ENCODE data around the gene PROSER3. TPM values are rescaled to one million over a fixed set of nuclear protein-coding genes. Genes with fewer than 3 reads are reported as not detected.

Gene PROSER3
- total and polyA plus RNA-seq, 2 experiments from 2014 or later: 21.8 to 28.0 TPM

- H3K4me3 ChIP-seq: no peak overlapping the region
- no peak overlapping the region for H2AFZ ChIP-seq
- Mint-ChIP-seq H3K4me3 (no peak overlapping the region), H3K4me1 (peaks cover 9% of the 10 kb centered on the region), H3K27me3 (ENCODE audit: insufficient read depth, low read depth, poor library complexity) (peaks cover 9% of the 10 kb centered on the region), H3K9me3 (no peaks in the 10 kb centered on the region; the same call in 2 of the 3 replicates), H3K36me3 (ENCODE audit: low read depth) (no peaks in the 10 kb centered on the region), H3K27ac (no peak overlapping the region)
- H3K27ac ChIP-seq (ENCODE audit: low read depth): no peak overlapping the region
- H3K27me3 ChIP-seq (ENCODE audit: insufficient read depth): no peaks in the 10 kb centered on the region
- no peaks in the 10 kb centered on the region for H3K9me2 ChIP-seq (ENCODE audit: insufficient read depth)
- ATAC-seq (no peak), DNase-seq (ENCODE audit: low spot score) (no peak)
- H3K4me1 ChIP-seq (ENCODE audit: insufficient read depth): 0 out of 2 replicates have a peak, but pooled peaks cover 4% of the 10 kb centered on the region
- TF ChIP-seq ZNF462 (CRISPR knock-in tag; IDR thresholded peaks at IDR 0.05): no peak
- no peak for TF ChIP-seq STAT1 (IDR thresholded peaks at IDR 0.05; ENCODE audit: unreplicated experiment)
- H3F3A ChIP-seq (replicated peaks; ENCODE audit: low read depth): peaks cover 4% of the 10 kb centered on the region; the same call in 1 of the 2 replicates
- no peaks in the 10 kb centered on the region for H3K79me2 ChIP-seq (replicated peaks; ENCODE audit: insufficient read depth)
- H3K36me3 ChIP-seq (ENCODE audit: insufficient read depth): no peaks in the 10 kb centered on the region
- H3K4me2 ChIP-seq: no peak overlapping the region
- no peaks in the 10 kb centered on the region for H4K20me1 ChIP-seq (replicated peaks; ENCODE audit: insufficient read depth)
Measured at GRCh38 chr19:35818445-35818844, 60.5 kb downstream of the PROSER3 start.

Other genes starting within 250 kb of the PROSER3 start
- gene DMKN, start 244.5 kb upstream of the PROSER3 start, total RNA-seq (2014; rRNA removed; shearing (Covaris generic)): 259 and 276 TPM in 2 replicates
- 569 and 615 TPM in 2 replicates for gene DMKN, start 244.5 kb upstream of the PROSER3 start, polyA plus RNA-seq (2016; fragmentation: Nextera tagmentation; extraction: Ambion mirVana)
- gene SBSN, start 229.9 kb upstream of the PROSER3 start, total RNA-seq (2014; rRNA removed; shearing (Covaris generic)): not detected in 2 replicates
- gene SBSN, start 229.9 kb upstream of the PROSER3 start, polyA plus RNA-seq (2016; fragmentation: Nextera tagmentation; extraction: Ambion mirVana): 0.39 and 0.42 TPM in 2 replicates
- gene GAPDHS, start 224.7 kb upstream of the PROSER3 start, total RNA-seq (2014; rRNA removed; shearing (Covaris generic)): not detected in 2 replicates
- 0.21 TPM in 1 of 2 replicates, not detected in the other for gene GAPDHS, start 224.7 kb upstream of the PROSER3 start, polyA plus RNA-seq (2016; fragmentation: Nextera tagmentation; extraction: Ambion mirVana)
- gene TMEM147, start 212.6 kb upstream of the PROSER3 start, total RNA-seq (2014; rRNA removed; shearing (Covaris generic)): 164 and 170 TPM in 2 replicates
- gene TMEM147, start 212.6 kb upstream of the PROSER3 start, polyA plus RNA-seq (2016; fragmentation: Nextera tagmentation; extraction: Ambion mirVana): 272 TPM in 2 replicates
- gene ATP4A, start 194.5 kb upstream of the PROSER3 start, total RNA-seq (2014; rRNA removed; shearing (Covaris generic)): 0.62 and 0.63 TPM in 2 replicates
- 0.61 and 1.0 TPM in 2 replicates for gene ATP4A, start 194.5 kb upstream of the PROSER3 start, polyA plus RNA-seq (2016; fragmentation: Nextera tagmentation; extraction: Ambion mirVana)
- not detected in 2 replicates for gene PMIS2, start 172.0 kb upstream of the PROSER3 start, total RNA-seq (2014; rRNA removed; shearing (Covaris generic))
- not detected in 2 replicates for gene PMIS2, start 172.0 kb upstream of the PROSER3 start, polyA plus RNA-seq (2016; fragmentation: Nextera tagmentation; extraction: Ambion mirVana)
- 17.9 and 21.9 TPM in 2 replicates for gene HAUS5, start 145.4 kb upstream of the PROSER3 start, total RNA-seq (2014; rRNA removed; shearing (Covaris generic))
- gene HAUS5, start 145.4 kb upstream of the PROSER3 start, polyA plus RNA-seq (2016; fragmentation: Nextera tagmentation; extraction: Ambion mirVana): 22.3 and 23.2 TPM in 2 replicates
- gene RBM42, start 129.1 kb upstream of the PROSER3 start, total RNA-seq (2014; rRNA removed; shearing (Covaris generic)): 58.3 and 74.7 TPM in 2 replicates
- gene RBM42, start 129.1 kb upstream of the PROSER3 start, polyA plus RNA-seq (2016; fragmentation: Nextera tagmentation; extraction: Ambion mirVana): 78.2 and 82.9 TPM in 2 replicates
- gene ETV2, start 116.4 kb upstream of the PROSER3 start, total RNA-seq (2014; rRNA removed; shearing (Covaris generic)): 0.87 TPM in 1 of 2 replicates, not detected in the other
- gene ETV2, start 116.4 kb upstream of the PROSER3 start, polyA plus RNA-seq (2016; fragmentation: Nextera tagmentation; extraction: Ambion mirVana): 1.5 and 1.7 TPM in 2 replicates
- gene COX6B1, start 109.9 kb upstream of the PROSER3 start, total RNA-seq (2014; rRNA removed; shearing (Covaris generic)): 564 and 722 TPM in 2 replicates
- 1,532 and 1,702 TPM in 2 replicates for gene COX6B1, start 109.9 kb upstream of the PROSER3 start, polyA plus RNA-seq (2016; fragmentation: Nextera tagmentation; extraction: Ambion mirVana)
- gene UPK1A, start 91.7 kb upstream of the PROSER3 start, total RNA-seq (2014; rRNA removed; shearing (Covaris generic)): 0.42 TPM in 1 of 2 replicates, not detected in the other
- gene UPK1A, start 91.7 kb upstream of the PROSER3 start, polyA plus RNA-seq (2016; fragmentation: Nextera tagmentation; extraction: Ambion mirVana): 1.0 and 1.5 TPM in 2 replicates
- gene ZBTB32, start 53.6 kb upstream of the PROSER3 start, total RNA-seq (2014; rRNA removed; shearing (Covaris generic)): 1.8 TPM in 1 of 2 replicates, not detected in the other
- gene ZBTB32, start 53.6 kb upstream of the PROSER3 start, polyA plus RNA-seq (2016; fragmentation: Nextera tagmentation; extraction: Ambion mirVana): 0.45 and 0.65 TPM in 2 replicates
- gene KMT2B, start 40.2 kb upstream of the PROSER3 start, total RNA-seq (2014; rRNA removed; shearing (Covaris generic)): 36.2 and 49.8 TPM in 2 replicates
- 15.5 and 15.8 TPM in 2 replicates for gene KMT2B, start 40.2 kb upstream of the PROSER3 start, polyA plus RNA-seq (2016; fragmentation: Nextera tagmentation; extraction: Ambion mirVana)
- 7.8 and 14.4 TPM in 2 replicates for gene IGFLR1, start 15.7 kb upstream of the PROSER3 start, total RNA-seq (2014; rRNA removed; shearing (Covaris generic))
- 17.8 and 18.1 TPM in 2 replicates for gene IGFLR1, start 15.7 kb upstream of the PROSER3 start, polyA plus RNA-seq (2016; fragmentation: Nextera tagmentation; extraction: Ambion mirVana)
- 13.1 and 14.3 TPM in 2 replicates for gene U2AF1L4, start 12.8 kb upstream of the PROSER3 start, total RNA-seq (2014; rRNA removed; shearing (Covaris generic))
- gene U2AF1L4, start 12.8 kb upstream of the PROSER3 start, polyA plus RNA-seq (2016; fragmentation: Nextera tagmentation; extraction: Ambion mirVana): 20.0 and 23.7 TPM in 2 replicates
- 18.5 and 20.6 TPM in 2 replicates for gene PSENEN, start 12.5 kb upstream of the PROSER3 start, total RNA-seq (2014; rRNA removed; shearing (Covaris generic))
- 175 and 197 TPM in 2 replicates for gene PSENEN, start 12.5 kb upstream of the PROSER3 start, polyA plus RNA-seq (2016; fragmentation: Nextera tagmentation; extraction: Ambion mirVana)
- gene LIN37, start 9.6 kb upstream of the PROSER3 start, total RNA-seq (2014; rRNA removed; shearing (Covaris generic)): 6.8 and 7.1 TPM in 2 replicates
- gene LIN37, start 9.6 kb upstream of the PROSER3 start, polyA plus RNA-seq (2016; fragmentation: Nextera tagmentation; extraction: Ambion mirVana): 4.3 and 8.3 TPM in 2 replicates
- gene HSPB6, start 1.1 kb upstream of the PROSER3 start, total RNA-seq (2014; rRNA removed; shearing (Covaris generic)): 0.27 and 0.87 TPM in 2 replicates
- gene HSPB6, start 1.1 kb upstream of the PROSER3 start, polyA plus RNA-seq (2016; fragmentation: Nextera tagmentation; extraction: Ambion mirVana): 3.2 and 3.9 TPM in 2 replicates
- gene ARHGAP33, start 17.4 kb downstream of the PROSER3 start, total RNA-seq (2014; rRNA removed; shearing (Covaris generic)): 17.7 and 22.1 TPM in 2 replicates
- gene ARHGAP33, start 17.4 kb downstream of the PROSER3 start, polyA plus RNA-seq (2016; fragmentation: Nextera tagmentation; extraction: Ambion mirVana): 10.3 and 11.6 TPM in 2 replicates
- gene PRODH2, start 54.7 kb downstream of the PROSER3 start, total RNA-seq (2014; rRNA removed; shearing (Covaris generic)): not detected in 2 replicates
- not detected in 2 replicates for gene PRODH2, start 54.7 kb downstream of the PROSER3 start, polyA plus RNA-seq (2016; fragmentation: Nextera tagmentation; extraction: Ambion mirVana)
- gene NPHS1, start 94.3 kb downstream of the PROSER3 start, total RNA-seq (2014; rRNA removed; shearing (Covaris generic)): 0.58 and 1.0 TPM in 2 replicates
- 0.47 and 1.3 TPM in 2 replicates for gene NPHS1, start 94.3 kb downstream of the PROSER3 start, polyA plus RNA-seq (2016; fragmentation: Nextera tagmentation; extraction: Ambion mirVana)
- 9.9 and 13.1 TPM in 2 replicates for gene KIRREL2, start 98.7 kb downstream of the PROSER3 start, total RNA-seq (2014; rRNA removed; shearing (Covaris generic))
- gene KIRREL2, start 98.7 kb downstream of the PROSER3 start, polyA plus RNA-seq (2016; fragmentation: Nextera tagmentation; extraction: Ambion mirVana): 3.6 and 3.8 TPM in 2 replicates
- gene APLP1, start 110.4 kb downstream of the PROSER3 start, total RNA-seq (2014; rRNA removed; shearing (Covaris generic)): 28.2 and 30.2 TPM in 2 replicates
- 36.0 and 39.0 TPM in 2 replicates for gene APLP1, start 110.4 kb downstream of the PROSER3 start, polyA plus RNA-seq (2016; fragmentation: Nextera tagmentation; extraction: Ambion mirVana)
- gene NFKBID, start 142.4 kb downstream of the PROSER3 start, total RNA-seq (2014; rRNA removed; shearing (Covaris generic)): 8.7 and 15.7 TPM in 2 replicates
- gene NFKBID, start 142.4 kb downstream of the PROSER3 start, polyA plus RNA-seq (2016; fragmentation: Nextera tagmentation; extraction: Ambion mirVana): 10.5 and 12.1 TPM in 2 replicates
- gene HCST, start 144.4 kb downstream of the PROSER3 start, total RNA-seq (2014; rRNA removed; shearing (Covaris generic)): not detected in 2 replicates
- gene HCST, start 144.4 kb downstream of the PROSER3 start, polyA plus RNA-seq (2016; fragmentation: Nextera tagmentation; extraction: Ambion mirVana): 2.1 and 6.7 TPM in 2 replicates
- gene TYROBP, start 150.1 kb downstream of the PROSER3 start, total RNA-seq (2014; rRNA removed; shearing (Covaris generic)): not detected in 2 replicates
- gene TYROBP, start 150.1 kb downstream of the PROSER3 start, polyA plus RNA-seq (2016; fragmentation: Nextera tagmentation; extraction: Ambion mirVana): 0.99 TPM in 1 of 2 replicates, not detected in the other
- 15.1 and 18.2 TPM in 2 replicates for gene LRFN3, start 178.2 kb downstream of the PROSER3 start, total RNA-seq (2014; rRNA removed; shearing (Covaris generic))
- 5.8 and 6.0 TPM in 2 replicates for gene LRFN3, start 178.2 kb downstream of the PROSER3 start, polyA plus RNA-seq (2016; fragmentation: Nextera tagmentation; extraction: Ambion mirVana)
- gene SDHAF1, start 237.0 kb downstream of the PROSER3 start, total RNA-seq (2014; rRNA removed; shearing (Covaris generic)): 45.8 and 55.9 TPM in 2 replicates
- gene SDHAF1, start 237.0 kb downstream of the PROSER3 start, polyA plus RNA-seq (2016; fragmentation: Nextera tagmentation; extraction: Ambion mirVana): 19.9 TPM in 2 replicates

All from GM23338 (cell line).